Prostate gland (tissue), 2 donors: ENCODE results near the gene RAB3C.

Experiments used
- POLR2AphosphoS5 ChIP-seq: sonication (generic); formaldehyde crosslinking; IDR thresholded peaks from one replicate; pipeline ENCODE4 v1.6.1; 2017; ENCODE audit warnings: antibody characterized with exemption
- TF ChIP-seq, protein P1 (sequence below), 4 experiments: fragments of 200-600 bp in 2 of 4; fragments of 450-650 bp in 2 of 4; sonication (generic) in 2 of 4; IDR thresholded peaks; 1 replicate in 3 of 4; 2 replicates in 1 of 4; pipeline ENCODE4 v1.5.1; 2016 to 2019; ENCODE audit warnings: antibody characterized with exemption in 4 of 4, mild to moderate bottlenecking in 2 of 4, moderate library complexity in 2 of 4

DNA sequence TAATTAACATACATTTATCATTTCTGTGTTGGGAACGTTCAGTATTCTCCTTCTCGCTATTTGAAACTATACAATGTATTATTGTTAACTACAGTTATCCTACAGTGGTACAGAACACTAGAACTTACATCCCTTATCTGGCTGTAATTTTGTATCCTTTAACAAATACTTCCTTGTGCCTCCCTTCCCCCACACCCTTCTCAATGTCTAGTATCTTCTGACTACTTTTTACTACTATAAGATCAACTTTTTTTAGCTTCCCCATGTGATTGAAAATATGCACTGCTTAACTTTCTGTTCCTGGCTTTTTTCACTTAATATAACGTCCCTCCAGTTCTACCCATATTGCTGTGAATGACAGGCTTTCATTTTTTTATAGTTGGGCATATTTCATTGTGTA is 253.5 kb downstream of the RAB3C start:
- TF ChIP-seq, protein P1, sequence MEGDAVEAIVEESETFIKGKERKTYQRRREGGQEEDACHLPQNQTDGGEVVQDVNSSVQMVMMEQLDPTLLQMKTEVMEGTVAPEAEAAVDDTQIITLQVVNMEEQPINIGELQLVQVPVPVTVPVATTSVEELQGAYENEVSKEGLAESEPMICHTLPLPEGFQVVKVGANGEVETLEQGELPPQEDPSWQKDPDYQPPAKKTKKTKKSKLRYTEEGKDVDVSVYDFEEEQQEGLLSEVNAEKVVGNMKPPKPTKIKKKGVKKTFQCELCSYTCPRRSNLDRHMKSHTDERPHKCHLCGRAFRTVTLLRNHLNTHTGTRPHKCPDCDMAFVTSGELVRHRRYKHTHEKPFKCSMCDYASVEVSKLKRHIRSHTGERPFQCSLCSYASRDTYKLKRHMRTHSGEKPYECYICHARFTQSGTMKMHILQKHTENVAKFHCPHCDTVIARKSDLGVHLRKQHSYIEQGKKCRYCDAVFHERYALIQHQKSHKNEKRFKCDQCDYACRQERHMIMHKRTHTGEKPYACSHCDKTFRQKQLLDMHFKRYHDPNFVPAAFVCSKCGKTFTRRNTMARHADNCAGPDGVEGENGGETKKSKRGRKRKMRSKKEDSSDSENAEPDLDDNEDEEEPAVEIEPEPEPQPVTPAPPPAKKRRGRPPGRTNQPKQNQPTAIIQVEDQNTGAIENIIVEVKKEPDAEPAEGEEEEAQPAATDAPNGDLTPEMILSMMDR (IDR thresholded peaks at IDR 0.05) = no peak
- TF ChIP-seq POLR2AphosphoS5 = no peak
